Activated CD8-positive, alpha-beta T cell treated with anti-CD3 and anti-CD28 coated beads for 36 hours (primary cell): ENCODE data around the gene NDRG2. TPM values are rescaled to one million over a fixed set of nuclear protein-coding genes. Genes with fewer than 3 reads are reported as not detected.

Source experiments
- ATAC-seq: fragments of 200-7000 bp; cut with Tn5 transposase; one replicate; pipeline ENCODE4 v1.10.0; 2021; ENCODE audit warnings: mild to moderate bottlenecking, moderate library complexity
- CTCF ChIA-PET: fragments of 350-600 bp; sonication (Branson Sonifier 250); formaldehyde crosslinking; loops from one replicate; lab custom pipeline; 2021; ENCODE audit warnings: antibody characterized with exemption; lab: Charles Lee
- POLR2A ChIA-PET: fragments of 350-600 bp; sonication (Branson Sonifier 250); formaldehyde crosslinking; loops from one replicate; lab custom pipeline; 2021; ENCODE audit warnings: antibody characterized with exemption; lab: Charles Lee
- DNase-seq: peaks from one replicate; pipeline ENCODE4 v3.0.0-alpha.2; 2020
- H3K27ac Mint-ChIP-seq: one replicate; pipeline ENCODE4 v1.8.0; 2021; ENCODE audit warnings: mild to moderate bottlenecking, mixed read lengths
- H3K27me3 Mint-ChIP-seq: one replicate; pipeline ENCODE4 v1.8.0; 2021; ENCODE audit warnings: mixed read lengths
- H3K36me3 Mint-ChIP-seq: one replicate; pipeline ENCODE4 v1.8.0; 2021; ENCODE audit warnings: low read depth, mixed read lengths
- H3K4me1 Mint-ChIP-seq: one replicate; pipeline ENCODE4 v1.8.0; 2021; ENCODE audit warnings: low read depth, mixed read lengths
- H3K4me3 Mint-ChIP-seq: one replicate; pipeline ENCODE4 v1.8.0; 2021; ENCODE audit warnings: mild to moderate bottlenecking, moderate library complexity, mixed read lengths
- H3K9me3 Mint-ChIP-seq: one replicate; pipeline ENCODE4 v1.8.0; 2021; ENCODE audit warnings: mixed read lengths
- CTCF ChIP-seq: fragments of 200-600 bp; IDR thresholded peaks from one replicate; pipeline ENCODE4 v1.8.0; 2022; ENCODE audit warnings: antibody characterized with exemption, mild to moderate bottlenecking
- intact Hi-C: fragments of 100-400 bp; cut with micrococcal nuclease; formaldehyde crosslinking; loops from one replicate; pipeline ENCODE4 v1.10.0; 2022
- total RNA-seq, 2 experiments: library from RNA; stranded (reverse); gene quantifications; one replicate each; pipeline ENCODE4 v1.2.3, GENCODE V29; 2021

NDRG2 gene
- total RNA-seq, 2 experiments from 2014 or later: 4.3 to 5.3 TPM

DNA sequence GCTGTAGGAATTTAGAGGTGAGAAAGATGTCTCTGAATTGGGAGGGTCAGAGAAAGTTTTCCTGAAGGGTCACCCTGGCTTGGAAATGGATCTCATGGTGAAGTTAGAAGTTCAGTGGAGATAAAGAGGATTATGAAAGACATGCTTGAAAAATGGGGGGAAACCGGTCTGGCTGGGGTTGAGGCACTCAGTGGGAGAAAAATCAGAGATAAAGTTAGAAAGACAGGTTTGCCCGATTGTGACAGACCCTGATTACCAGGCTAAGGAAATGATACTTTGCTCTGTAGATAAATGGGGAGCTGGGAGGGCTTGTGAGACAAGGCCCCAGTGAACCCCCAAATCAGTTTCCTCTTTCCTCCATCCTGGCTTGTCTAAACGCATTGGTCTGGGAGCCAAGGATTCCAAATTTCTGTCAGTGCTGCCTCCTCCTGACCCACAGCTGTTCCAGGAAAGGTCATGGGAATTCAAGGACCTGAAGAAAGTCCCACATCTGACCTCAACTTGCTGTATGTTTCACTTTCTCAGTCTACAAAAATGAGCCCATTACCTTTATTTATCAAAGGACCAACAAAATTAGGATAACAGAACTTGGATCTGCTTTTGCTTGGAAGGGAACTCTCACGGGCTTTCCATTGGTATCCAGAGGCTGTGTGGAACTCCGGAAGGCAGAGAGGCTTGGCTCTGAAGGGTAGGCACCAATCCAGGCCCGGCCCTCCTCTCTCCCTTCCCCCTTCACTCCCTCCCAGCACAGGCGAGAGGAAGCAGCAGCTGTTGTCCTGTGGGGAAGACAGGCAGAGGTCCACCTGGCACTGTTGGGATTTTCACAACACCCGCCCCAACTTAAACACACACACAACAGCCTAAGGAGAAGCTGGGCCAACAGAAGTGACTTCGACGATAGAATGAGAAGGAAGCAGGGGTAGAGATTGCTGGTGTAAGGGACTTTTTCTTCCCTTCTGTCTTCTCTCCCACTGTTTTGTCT, 13.9 kb upstream of the NDRG2 start:
- Mint-ChIP-seq H3K4me1 (no peaks in the 10 kb centered on the region), H3K27me3 (peaks cover 3% of the 10 kb centered on the region), H3K36me3 (no peaks in the 10 kb centered on the region), H3K4me3 (no peak overlapping the region), H3K27ac (no peak overlapping the region), H3K9me3 (no peaks in the 10 kb centered on the region)
- POLR2A ChIA-PET: interaction anchor here (1.1 kb wide), 1 partner anchor 10 kb away, joined by 4 read pairs; no protein-coding TSS in a partner anchor
- CTCF ChIA-PET: interaction anchor here (0.9 to 7.0 kb wide), 7 partner anchors 8 to 85 kb away, joined by 3 to 218 read pairs (median 12); partner anchors contain the start of gene TPPP2
- ATAC-seq: no peak
- intact Hi-C loops: no loop called here
- no peak for DNase-seq
- TF ChIP-seq CTCF: no peak

DNA sequence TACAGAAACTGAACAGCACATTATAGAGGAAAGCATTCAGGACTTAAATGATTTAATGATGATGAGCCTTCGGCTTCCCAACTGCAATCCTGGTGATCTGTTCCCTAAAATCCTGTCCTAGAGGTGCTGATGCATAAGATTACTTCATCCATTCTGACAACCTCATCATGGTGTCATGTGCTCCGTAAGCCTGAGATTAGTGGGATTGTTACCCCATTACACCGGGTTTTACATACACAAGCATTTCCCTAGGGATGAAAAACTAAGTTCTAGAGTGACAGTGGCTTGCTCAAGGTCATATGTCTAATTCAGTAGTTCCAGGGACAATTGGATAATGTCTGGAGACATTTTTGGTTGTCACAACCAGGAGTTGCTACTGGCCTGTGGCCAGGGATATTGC, 12.3 kb upstream of the NDRG2 start:
- H3K4me3 Mint-ChIP-seq: no peak overlapping the region
- ChIA-PET CTCF (interaction anchor here (0.8 to 7.1 kb wide), 3 partner anchors 20 to 55 kb away, joined by 3 to 76 read pairs (median 5); no protein-coding TSS in a partner anchor), POLR2A (no interaction called here)
- no peaks in the 10 kb centered on the region for H3K27me3 Mint-ChIP-seq
- H3K4me1 Mint-ChIP-seq: no peaks in the 10 kb centered on the region
- no peaks in the 10 kb centered on the region for H3K9me3 Mint-ChIP-seq
- ATAC-seq: no peak
- TF ChIP-seq CTCF: no peak
- DNase-seq: no peak
- H3K27ac Mint-ChIP-seq: no peak overlapping the region
- H3K36me3 Mint-ChIP-seq: no peaks in the 10 kb centered on the region
- intact Hi-C loops: no loop called here

GRCh38 chr14:21036751-21037150, 11.9 kb upstream of the NDRG2 start:
- POLR2A ChIA-PET: no interaction called here
- no peak for ATAC-seq

DNA sequence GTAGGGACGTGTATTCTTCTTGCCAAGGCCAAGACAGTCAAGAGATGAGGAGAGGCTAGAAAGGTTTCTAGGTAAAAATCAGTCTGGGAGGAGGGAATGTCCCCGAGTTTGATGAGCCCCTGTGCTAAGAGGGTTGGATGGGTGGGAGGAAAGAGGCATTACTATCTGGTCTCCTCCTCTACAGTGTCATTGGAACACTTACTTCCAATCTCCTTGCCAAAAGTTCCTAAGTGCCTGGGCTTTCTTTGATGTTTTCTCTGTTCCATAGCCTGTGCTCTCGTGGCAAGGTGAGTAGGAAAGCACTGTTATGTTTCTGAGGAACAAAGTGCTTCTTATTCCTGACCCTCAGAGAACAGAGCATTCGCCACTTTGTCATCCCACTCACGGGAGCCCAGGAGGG, 9.8 kb upstream of the NDRG2 start, which contains the start of gene RNASE13:
Gene RNASE13, minus strand, starts transcription at position 101 of the 400 bp plus-strand sequence. CDS start 519 bp downstream, outside the sequence.
- no peaks in the 10 kb centered on the region for H3K36me3 Mint-ChIP-seq
- intact Hi-C loops: no loop called here
- no peaks in the 10 kb centered on the region for H3K9me3 Mint-ChIP-seq
- TF ChIP-seq CTCF: no peak
- H3K4me3 Mint-ChIP-seq: no peak within 1 kb of the TSS
- ChIA-PET CTCF (interaction anchor here (1.4 to 7.1 kb wide), 2 partner anchors 13 to 20 kb away, joined by 3 to 76 read pairs; no protein-coding TSS in a partner anchor), POLR2A (interaction anchor here (1.1 kb wide), 1 partner anchor 69 kb away, joined by 3 read pairs; no protein-coding TSS in a partner anchor)
- ATAC-seq: no peak
- H3K4me1 Mint-ChIP-seq: no peaks in the 10 kb centered on the region
- no peak within 1 kb of the TSS for H3K27ac Mint-ChIP-seq
- no peaks in the 10 kb centered on the region for H3K27me3 Mint-ChIP-seq
- DNase-seq: no peak

More at GRCh38 chr14:21036751-21037150, 11.9 kb upstream of the NDRG2 start:
- no peak for DNase-seq
- Mint-ChIP-seq H3K4me3 (no peak overlapping the region), H3K27me3 (no peaks in the 10 kb centered on the region), H3K27ac (no peak overlapping the region), H3K4me1 (no peaks in the 10 kb centered on the region), H3K9me3 (no peaks in the 10 kb centered on the region), H3K36me3 (no peaks in the 10 kb centered on the region)
- intact Hi-C loops: no loop called here
- CTCF ChIA-PET: interaction anchor here (1.5 to 7.1 kb wide), 3 partner anchors 18 to 55 kb away, joined by 4 to 76 read pairs (median 5); no protein-coding TSS in a partner anchor
- TF ChIP-seq CTCF: no peak
